GM23338 (cell line): ENCODE measurements around the gene CIAPIN1. TPM values are rescaled to one million over a fixed set of nuclear protein-coding genes. Genes with fewer than 3 reads are reported as not detected.

Source experiments
- ATAC-seq: fragments of 200-7000 bp; cut with Tn5 transposase; 3 replicates; pipeline ENCODE4 v1.9.1; 2020
- DNase-seq: peaks from one replicate; pipeline ENCODE4 v3.0.0-alpha.2; 2015; ENCODE audit warnings: low spot score
- H2AFZ ChIP-seq: fragments of 200-600 bp; sonication (generic); 2 replicates; pipeline ENCODE4 v1.8.0; 2016; ENCODE audit warnings: antibody characterized with exemption, mild to moderate bottlenecking, moderate library complexity
- H3F3A ChIP-seq: fragments of 200-600 bp; sonication (generic); replicated peaks from 2 replicates; pipeline ENCODE4 v1.8.0; 2017; ENCODE audit warnings: antibody characterized with exemption, mixed run types, low read depth
- H3K27ac ChIP-seq: fragments of 200-600 bp; sonication (generic); 2 replicates; pipeline ENCODE4 v1.6.1; 2016; ENCODE audit warnings: low read depth
- H3K27me3 ChIP-seq: fragments of 200-600 bp; sonication (generic); 2 replicates; pipeline ENCODE4 v1.8.0; 2016; ENCODE audit warnings: mild to moderate bottlenecking, mixed run types, moderate library complexity; ENCODE audit not compliant: insufficient read depth
- H3K36me3 ChIP-seq: fragments of 200-600 bp; sonication (generic); 2 replicates; pipeline ENCODE4 v1.8.0; 2016; ENCODE audit warnings: mild to moderate bottlenecking; ENCODE audit not compliant: insufficient read depth
- H3K4me1 ChIP-seq: fragments of 200-600 bp; sonication (generic); 2 replicates; pipeline ENCODE4 v1.8.0; 2016; ENCODE audit warnings: mild to moderate bottlenecking, moderate library complexity; ENCODE audit not compliant: insufficient read depth
- H3K4me2 ChIP-seq: fragments of 200-600 bp; sonication (generic); 2 replicates; pipeline ENCODE4 v1.7.1; 2017; ENCODE audit warnings: mixed run types
- H3K4me3 ChIP-seq: fragments of 200-600 bp; sonication (generic); 2 replicates; pipeline ENCODE4 v1.6.1; 2016; ENCODE audit warnings: mixed run types
- H3K79me2 ChIP-seq: fragments of 200-600 bp; sonication (generic); replicated peaks from 2 replicates; pipeline ENCODE4 v1.8.0; 2017; ENCODE audit warnings: mild to moderate bottlenecking; ENCODE audit not compliant: insufficient read depth
- H3K9me2 ChIP-seq: fragments of 200-600 bp; sonication (generic); 2 replicates; pipeline ENCODE4 v1.8.0; 2017; ENCODE audit not compliant: insufficient read depth
- H4K20me1 ChIP-seq: fragments of 200-600 bp; sonication (generic); replicated peaks from 2 replicates; pipeline ENCODE4 v1.8.0; 2017; ENCODE audit warnings: mild to moderate bottlenecking; ENCODE audit not compliant: insufficient read depth
- H3K27ac Mint-ChIP-seq: 2 replicates; pipeline ENCODE4 v1.8.0; 2020; ENCODE audit warnings: inconsistent platforms, mild to moderate bottlenecking, moderate library complexity, mixed read lengths
- H3K27me3 Mint-ChIP-seq: 3 replicates; pipeline ENCODE4 v1.8.0; 2022; ENCODE audit warnings: low read depth, mild to moderate bottlenecking, moderate library complexity, mixed read lengths, inconsistent platforms; ENCODE audit not compliant: insufficient read depth, poor library complexity
- H3K36me3 Mint-ChIP-seq: 3 replicates; pipeline ENCODE4 v1.8.0; 2021; ENCODE audit warnings: low read depth, mild to moderate bottlenecking, inconsistent platforms, moderate library complexity, mixed read lengths
- H3K4me1 Mint-ChIP-seq: 3 replicates; pipeline ENCODE4 v1.8.0; 2020; ENCODE audit warnings: mild to moderate bottlenecking, inconsistent platforms, mixed read lengths
- H3K4me3 Mint-ChIP-seq: 3 replicates; pipeline ENCODE4 v1.8.0; 2021; ENCODE audit warnings: moderate library complexity, mild to moderate bottlenecking, inconsistent platforms, mixed read lengths
- H3K9me3 Mint-ChIP-seq: 3 replicates; pipeline ENCODE4 v1.8.0; 2020; ENCODE audit warnings: moderate library complexity, mild to moderate bottlenecking, inconsistent platforms, mixed read lengths
- CREB1 ChIP-seq: fragments of 250-450 bp; sonication (Bioruptor Pico); IDR thresholded peaks from 2 replicates; pipeline ENCODE4 v1.5.0; 2020; ENCODE audit warnings: low read depth, mild to moderate bottlenecking, moderate library complexity
- CTCF ChIP-seq, 2 experiments: fragments of 200-600 bp in 1 of 2; sonication (generic) in 1 of 2; conservative IDR thresholded peaks; 2 replicates each; pipeline versions ENCODE4 v1.5.1 to v1.6.1; 2016 to 2017; ENCODE audit warnings: antibody characterized with exemption in 2 of 2, low read depth in 2 of 2, mild to moderate bottlenecking in 2 of 2, moderate library complexity in 1 of 2
- ETS1 ChIP-seq: IDR thresholded peaks from 2 replicates; pipeline ENCODE4 v1.6.1; 2016; ENCODE audit warnings: antibody characterized with exemption
- EZH2phosphoT487 ChIP-seq: fragments of 200-600 bp; sonication (generic); IDR thresholded peaks from one replicate; pipeline ENCODE4 v1.8.1; 2018; ENCODE audit warnings: antibody characterized with exemption; ENCODE audit not compliant: unreplicated experiment
- JUNB ChIP-seq: IDR thresholded peaks from one replicate; pipeline ENCODE4 v1.6.1; 2016; ENCODE audit warnings: antibody characterized with exemption; ENCODE audit not compliant: unreplicated experiment
- POLR2AphosphoS5 ChIP-seq: IDR thresholded peaks from 2 replicates; pipeline ENCODE4 v1.6.1; 2016; ENCODE audit warnings: antibody characterized with exemption, low read depth
- STAT1 ChIP-seq: IDR thresholded peaks from one replicate; pipeline ENCODE4 v1.6.1; 2016; ENCODE audit warnings: antibody characterized with exemption; ENCODE audit not compliant: unreplicated experiment
- ZNF114 ChIP-seq: fragments of 250-450 bp; sonication (Bioruptor Pico); IDR thresholded peaks from 2 replicates; pipeline ENCODE4 v1.5.0; 2020; ENCODE audit warnings: mild to moderate bottlenecking, moderate library complexity
- ZNF462 ChIP-seq: fragments of 250-450 bp; sonication (Bioruptor Pico); IDR thresholded peaks from 2 replicates; pipeline ENCODE4 v1.5.0; 2020; ENCODE audit warnings: mild to moderate bottlenecking, moderate library complexity
- polyA plus RNA-seq: library from polyadenylated mRNA; unstranded; fragments of >200 nt; fragmentation: Nextera tagmentation; extraction: Ambion mirVana; gene quantifications from 2 replicates; pipeline ENCODE4 v1.2.1, GENCODE V29; 2016
- total RNA-seq: library from RNA; depleted of rRNA; stranded (reverse); fragments of >200 nt; shearing (Covaris generic); gene quantifications from 2 replicates; pipeline ENCODE4 v1.2.3, GENCODE V29; 2014

The CIAPIN1 gene
- total and polyA plus RNA-seq, 2 experiments from 2014 or later, result 36.5 to 75.4 TPM

- no peak for TF ChIP-seq ZNF462 (CRISPR knock-in tag)
- no peak for TF ChIP-seq ZNF114 (CRISPR knock-in tag)
- TF ChIP-seq ETS1, result no peak
- TF ChIP-seq CREB1 (CRISPR knock-in tag), result no peak
- TF ChIP-seq JUNB, result no peak
These were observed 66.3 kb downstream of the CIAPIN1 start (continued) for GRCh38 chr16:57380671-57381462.

GRCh38 chr16:57379579-57379978 is 67.6 kb downstream of the CIAPIN1 start:
- H3K27me3 ChIP-seq, result no peaks in the 10 kb centered on the region
- no peak overlapping the region for H3K4me3 Mint-ChIP-seq
- no peak overlapping the region for H2AFZ ChIP-seq
- no peak overlapping the region for H3K4me2 ChIP-seq
- H3K79me2 ChIP-seq, result no peaks in the 10 kb centered on the region
- H3F3A ChIP-seq, result no peaks in the 10 kb centered on the region
- H3K9me3 Mint-ChIP-seq, result no peaks in the 10 kb centered on the region; the same call in 2 of the 3 replicates
- DNase-seq (no peak), ATAC-seq (no peak)
- no peaks in the 10 kb centered on the region for H3K4me1 ChIP-seq
- peaks cover 10% of the 10 kb centered on the region for H3K4me1 Mint-ChIP-seq
- no peak overlapping the region for H3K27ac ChIP-seq
- peaks cover 13% of the 10 kb centered on the region for H3K27me3 Mint-ChIP-seq
- H3K36me3 ChIP-seq, result no peaks in the 10 kb centered on the region
- no peaks in the 10 kb centered on the region for H3K36me3 Mint-ChIP-seq
- H4K20me1 ChIP-seq, result no peaks in the 10 kb centered on the region
- H3K4me3 ChIP-seq, result no peak overlapping the region
- TF ChIP-seq EZH2phosphoT487, result no peak
- TF ChIP-seq CREB1 (CRISPR knock-in tag), result no peak
- no peak for TF ChIP-seq CTCF (conservative IDR thresholded peaks at IDR 0.05; ENCODE audit: low read depth in 2 of 2)
- no peak for TF ChIP-seq STAT1
- TF ChIP-seq POLR2AphosphoS5, result no peak
- H3K9me2 ChIP-seq, result peaks cover 3% of the 10 kb centered on the region; the same call in 1 of the 2 replicates
- H3K27ac Mint-ChIP-seq, result no peak overlapping the region
